Panc1 (cell line): ENCODE results near the gene MYO1H. TPM values are rescaled to one million over a fixed set of nuclear protein-coding genes. Genes with fewer than 3 reads are reported as not detected.

ENCODE experiments used
- ATAC-seq: fragments of 200-7000 bp; cut with Tn5 transposase; 2 replicates; pipeline ENCODE4 v1.9.1; 2020; ENCODE audit warnings: mild to moderate bottlenecking, moderate library complexity
- BruUV-seq: library from RNA; stranded (reverse); fragments of 400-500 nt; replicated peaks from 2 replicates; lab custom pipeline; 2021; lab: Mats Ljungman, UMichigan
- CTCF ChIA-PET: fragments of 300-600 bp; sonication (Branson Sonifier 250); formaldehyde crosslinking; loops from one replicate; lab custom pipeline; 2022; ENCODE audit warnings: antibody characterized with exemption; lab: Charles Lee
- POLR2A ChIA-PET: fragments of 300-600 bp; sonication (Branson Sonifier 250); formaldehyde crosslinking; loops from one replicate; lab custom pipeline; 2022; ENCODE audit warnings: antibody characterized with exemption; lab: Charles Lee
- DNase-seq: peaks from one replicate; pipeline ENCODE4 v3.0.0-alpha.2; 2010; ENCODE audit warnings: low read depth, low spot score
- H3K27ac ChIP-seq: 2 replicates; pipeline ENCODE4 v1.5.1; 2011; ENCODE audit warnings: mild to moderate bottlenecking, low read length, inconsistent platforms
- H3K27me3 ChIP-seq: fragments of 200-500 bp; sonication (Bioruptor generic); 2 replicates; pipeline ENCODE4 v1.6.0; 2014; ENCODE audit warnings: low read length, inconsistent platforms; ENCODE audit not compliant: control insufficient read depth, insufficient read depth
- H3K36me3 ChIP-seq: fragments of 200-500 bp; sonication (Bioruptor generic); 2 replicates; pipeline ENCODE4 v1.5.1; 2014; ENCODE audit warnings: inconsistent platforms, mild to moderate bottlenecking, low read length, moderate library complexity; ENCODE audit not compliant: control insufficient read depth, insufficient read depth
- H3K4me1 ChIP-seq: 2 replicates; pipeline ENCODE4 v1.5.1; 2011; ENCODE audit warnings: inconsistent platforms, mild to moderate bottlenecking, low read length, moderate library complexity; ENCODE audit not compliant: control insufficient read depth, insufficient read depth
- H3K4me3 ChIP-seq, 2 experiments: 2 replicates each; pipeline ENCODE4 v1.5.1; 2011 to 2012; ENCODE audit warnings: low read depth in 2 of 2, low read length in 2 of 2, mild to moderate bottlenecking in 2 of 2, inconsistent platforms in 1 of 2, moderate library complexity in 1 of 2
- H3K9me3 ChIP-seq: fragments of 200-500 bp; sonication (Bioruptor generic); 2 replicates; pipeline ENCODE4 v1.5.1; 2014; ENCODE audit warnings: low read depth, mild to moderate bottlenecking, inconsistent platforms, low read length, moderate library complexity; ENCODE audit not compliant: control insufficient read depth, insufficient read depth
- CTCF ChIP-seq: fragments of 450-650 bp; IDR thresholded peaks from 2 replicates; pipeline ENCODE4 v1.5.1; 2017; ENCODE audit warnings: mild to moderate bottlenecking
- POLR2AphosphoS5 ChIP-seq: IDR thresholded peaks from 2 replicates; pipeline ENCODE4 v1.6.1; 2012; ENCODE audit warnings: mild to moderate bottlenecking, low read depth, low read length, moderate library complexity
- SIN3A ChIP-seq: IDR thresholded peaks from 2 replicates; pipeline ENCODE4 v1.6.1; 2012; ENCODE audit warnings: low read depth, mild to moderate bottlenecking, low read length, moderate library complexity, borderline replicate concordance; ENCODE audit not compliant: insufficient read depth
- TCF7L2 ChIP-seq: IDR thresholded peaks from 2 replicates; pipeline ENCODE4 v1.6.1; 2011; ENCODE audit warnings: mild to moderate bottlenecking, low read depth, low read length, inconsistent platforms
- in situ Hi-C: cut with HindIII; loops from 2 replicates; pipeline ENCODE4 v1.10.0; 2016; ENCODE audit warnings: low sequenced_read_pairs, low pct_unique_long_range_greater_than_20kb
- intact Hi-C: fragments of 100-400 bp; cut with micrococcal nuclease; formaldehyde crosslinking; loops from one replicate; pipeline ENCODE4 v1.10.0; 2022; ENCODE audit not compliant: unreplicated experiment
- total RNA-seq: library from RNA; stranded (reverse); gene quantifications from one replicate; pipeline ENCODE4 v1.2.1, GENCODE V29; 2021; ENCODE audit not compliant: unreplicated experiment
- TF ChIP-seq, protein P1 (sequence below), 2 experiments: IDR thresholded peaks; 2 replicates each; pipeline ENCODE4 v1.6.1; 2011 to 2012; ENCODE audit warnings: low read depth in 2 of 2, control low read depth in 1 of 2, low read length in 1 of 2, mild to moderate bottlenecking in 1 of 2, moderate library complexity in 1 of 2; ENCODE audit not compliant: insufficient read depth in 1 of 2

Gene MYO1H
- total RNA-seq, 1 experiment from 2014 or later, result not detected

GRCh38 chr12:109491671-109492070, 144.0 kb downstream of the MYO1H start:
- Histone ChIP-seq H3K4me3 (no peak overlapping the region), H3K4me1 (no peaks in the 10 kb centered on the region), H3K9me3 (0 out of 2 replicates have a peak, but pooled peaks cover 3% of the 10 kb centered on the region), H3K27ac (no peak overlapping the region), H3K27me3 (no peaks in the 10 kb centered on the region), H3K36me3 (peaks cover 13% of the 10 kb centered on the region; the same call in 1 of the 2 replicates)
- ATAC-seq, result no peak
- BruUV-seq, result no TSS peak
- intact Hi-C loops, result no loop called here
- CTCF ChIA-PET, result no interaction called here
- in situ Hi-C loops, result no loop called here
- no peak for TF ChIP-seq TCF7L2
- TF ChIP-seq SIN3A, result no peak
- TF ChIP-seq CTCF, result no peak
- TF ChIP-seq, protein P1, sequence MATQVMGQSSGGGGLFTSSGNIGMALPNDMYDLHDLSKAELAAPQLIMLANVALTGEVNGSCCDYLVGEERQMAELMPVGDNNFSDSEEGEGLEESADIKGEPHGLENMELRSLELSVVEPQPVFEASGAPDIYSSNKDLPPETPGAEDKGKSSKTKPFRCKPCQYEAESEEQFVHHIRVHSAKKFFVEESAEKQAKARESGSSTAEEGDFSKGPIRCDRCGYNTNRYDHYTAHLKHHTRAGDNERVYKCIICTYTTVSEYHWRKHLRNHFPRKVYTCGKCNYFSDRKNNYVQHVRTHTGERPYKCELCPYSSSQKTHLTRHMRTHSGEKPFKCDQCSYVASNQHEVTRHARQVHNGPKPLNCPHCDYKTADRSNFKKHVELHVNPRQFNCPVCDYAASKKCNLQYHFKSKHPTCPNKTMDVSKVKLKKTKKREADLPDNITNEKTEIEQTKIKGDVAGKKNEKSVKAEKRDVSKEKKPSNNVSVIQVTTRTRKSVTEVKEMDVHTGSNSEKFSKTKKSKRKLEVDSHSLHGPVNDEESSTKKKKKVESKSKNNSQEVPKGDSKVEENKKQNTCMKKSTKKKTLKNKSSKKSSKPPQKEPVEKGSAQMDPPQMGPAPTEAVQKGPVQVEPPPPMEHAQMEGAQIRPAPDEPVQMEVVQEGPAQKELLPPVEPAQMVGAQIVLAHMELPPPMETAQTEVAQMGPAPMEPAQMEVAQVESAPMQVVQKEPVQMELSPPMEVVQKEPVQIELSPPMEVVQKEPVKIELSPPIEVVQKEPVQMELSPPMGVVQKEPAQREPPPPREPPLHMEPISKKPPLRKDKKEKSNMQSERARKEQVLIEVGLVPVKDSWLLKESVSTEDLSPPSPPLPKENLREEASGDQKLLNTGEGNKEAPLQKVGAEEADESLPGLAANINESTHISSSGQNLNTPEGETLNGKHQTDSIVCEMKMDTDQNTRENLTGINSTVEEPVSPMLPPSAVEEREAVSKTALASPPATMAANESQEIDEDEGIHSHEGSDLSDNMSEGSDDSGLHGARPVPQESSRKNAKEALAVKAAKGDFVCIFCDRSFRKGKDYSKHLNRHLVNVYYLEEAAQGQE (IDR thresholded peaks at IDR 0.05; ENCODE audit: insufficient read depth in 1 of 2, low read depth in 2 of 2, low read length in 1 of 2), result no peak
- no peak for TF ChIP-seq POLR2AphosphoS5
- POLR2A ChIA-PET, result no interaction called here
- no peak for DNase-seq

DNA sequence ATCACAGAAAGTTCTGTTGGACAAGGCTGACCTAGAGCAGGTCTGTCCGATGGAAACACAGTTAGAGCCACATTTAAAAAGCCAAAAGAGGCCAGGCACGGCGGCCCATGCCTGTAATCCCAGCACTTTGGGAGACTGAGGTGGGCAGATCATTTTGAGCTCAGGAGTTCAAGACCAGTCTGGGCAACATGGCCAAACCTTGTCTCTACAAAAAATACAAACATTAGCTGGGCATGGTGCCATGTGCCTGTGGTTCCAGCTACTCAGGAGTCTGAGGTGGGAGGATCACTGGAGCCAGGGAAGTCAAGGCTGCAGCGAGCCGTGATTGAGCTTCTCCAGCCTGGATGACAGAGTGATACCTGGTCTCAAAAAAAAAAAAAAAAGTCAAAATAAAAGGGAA, 144.7 kb downstream of the MYO1H start:
- H3K9me3 ChIP-seq, result 0 out of 2 replicates have a peak, but pooled peaks cover 3% of the 10 kb centered on the region
- no peak overlapping the region for H3K27ac ChIP-seq
- in situ Hi-C loops, result no loop called here
- intact Hi-C loops, result no loop called here
- DNase-seq (no peak), ATAC-seq (no peak)
- no TSS peak for BruUV-seq
- peaks cover 13% of the 10 kb centered on the region; the same call in 1 of the 2 replicates for H3K36me3 ChIP-seq
- TF ChIP-seq, protein P1 (IDR thresholded peaks at IDR 0.05; ENCODE audit: insufficient read depth in 1 of 2, low read depth in 2 of 2, low read length in 1 of 2), result no peak
- TF ChIP-seq SIN3A (no peak), TCF7L2 (no peak), CTCF (no peak), POLR2AphosphoS5 (no peak)
- no peak overlapping the region for H3K4me3 ChIP-seq
- ChIA-PET POLR2A (no interaction called here), CTCF (no interaction called here)
- H3K27me3 ChIP-seq, result no peaks in the 10 kb centered on the region
- no peaks in the 10 kb centered on the region for H3K4me1 ChIP-seq
